Peyer's patch (tissue), 4 donors: ENCODE measurements around the gene AGBL4.

Experiments used
- CTCF ChIP-seq, 6 experiments: fragments of 450-650 bp in 4 of 6; fragments of 200-600 bp in 2 of 6; sonication (generic) in 1 of 6; IDR thresholded peaks; one replicate each; pipeline ENCODE4 v1.5.1; 2017 to 2019; ENCODE audit warnings: antibody characterized with exemption in 6 of 6, mild to moderate bottlenecking in 3 of 6, moderate library complexity in 1 of 6
- POLR2A ChIP-seq, 2 donors: fragments of 450-650 bp; IDR thresholded peaks; one replicate each; pipeline ENCODE4 v1.5.1; 2017; ENCODE audit warnings: antibody characterized with exemption in 2 of 2, mild to moderate bottlenecking in 2 of 2, moderate library complexity in 2 of 2

- TF ChIP-seq CTCF (IDR thresholded peaks at IDR 0.05) (no peak), POLR2A (IDR thresholded peaks at IDR 0.05) (no peak)
These were observed 1346.9 kb downstream of the AGBL4 start for GRCh38 chr1:48676822-48677221.
